ENCODE results near the gene UBE2F. TPM values are rescaled to one million over a fixed set of nuclear protein-coding genes. Genes with fewer than 3 reads are reported as not detected.
"Not testable (repeated sequence)": the region's sequence is repeated elsewhere in the genome, so short reads cannot be mapped to it uniquely, and the experiment has no call there.

The UBE2F gene
- total RNA-seq, 1 experiment from 2014 or later = 116 TPM

DNA sequence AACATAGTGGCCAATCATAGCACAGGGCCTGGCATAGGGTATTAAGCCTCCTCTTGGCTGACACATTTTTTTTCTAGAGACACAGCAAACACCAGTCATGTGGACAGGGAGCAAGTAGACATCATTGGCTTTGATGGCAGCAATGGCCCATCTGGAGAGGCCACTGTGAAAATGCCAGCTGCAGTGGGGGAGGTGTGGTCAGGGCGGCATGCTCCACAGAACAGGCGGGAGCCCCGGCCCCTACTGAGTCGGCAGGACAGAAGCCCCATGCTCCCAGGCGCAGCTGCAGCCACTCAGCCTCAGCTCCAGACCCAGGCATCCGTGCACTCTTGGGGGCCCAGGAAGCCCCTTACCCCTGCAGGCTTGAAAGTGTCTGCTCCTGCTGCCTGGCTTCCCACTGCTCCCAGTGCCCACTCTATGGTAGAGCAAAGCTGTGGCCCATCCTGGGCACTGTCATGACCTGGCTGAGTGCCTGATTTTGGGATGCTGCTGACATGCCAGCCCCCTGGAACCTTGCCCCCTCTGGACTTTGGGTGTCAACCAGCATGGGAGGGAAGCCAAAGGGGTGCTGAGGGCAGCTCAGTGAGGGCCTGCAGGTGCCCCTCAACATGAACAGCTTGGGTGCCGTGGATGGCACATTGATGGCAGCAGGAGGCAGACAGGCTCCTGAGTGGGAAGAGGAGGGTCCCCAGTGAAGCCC is 23.3 kb upstream of the UBE2F start:
- Mint-ChIP-seq H3K4me3 (ENCODE audit: unreplicated experiment) (no peak overlapping the region), H3K27me3 (ENCODE audit: insufficient read depth, unreplicated experiment) (no peaks in the 10 kb centered on the region), H3K9me3 (ENCODE audit: unreplicated experiment) (peaks cover 17% of the 10 kb centered on the region), H3K4me1 (ENCODE audit: insufficient read depth, unreplicated experiment) (peaks cover 23% of the 10 kb centered on the region), H3K27ac (ENCODE audit: low read depth, unreplicated experiment) (no peak overlapping the region), H3K36me3 (ENCODE audit: insufficient read depth, unreplicated experiment) (peaks cover 5% of the 10 kb centered on the region)
- BruUV-seq (replicated peaks) = no TSS peak
- ChIA-PET POLR2A (no interaction called here), CTCF (no interaction called here)
- intact Hi-C loops (cut with micrococcal nuclease) = no loop called here
- no peak for DNase-seq (ENCODE audit: unreplicated experiment)
- TF ChIP-seq, protein P1, sequence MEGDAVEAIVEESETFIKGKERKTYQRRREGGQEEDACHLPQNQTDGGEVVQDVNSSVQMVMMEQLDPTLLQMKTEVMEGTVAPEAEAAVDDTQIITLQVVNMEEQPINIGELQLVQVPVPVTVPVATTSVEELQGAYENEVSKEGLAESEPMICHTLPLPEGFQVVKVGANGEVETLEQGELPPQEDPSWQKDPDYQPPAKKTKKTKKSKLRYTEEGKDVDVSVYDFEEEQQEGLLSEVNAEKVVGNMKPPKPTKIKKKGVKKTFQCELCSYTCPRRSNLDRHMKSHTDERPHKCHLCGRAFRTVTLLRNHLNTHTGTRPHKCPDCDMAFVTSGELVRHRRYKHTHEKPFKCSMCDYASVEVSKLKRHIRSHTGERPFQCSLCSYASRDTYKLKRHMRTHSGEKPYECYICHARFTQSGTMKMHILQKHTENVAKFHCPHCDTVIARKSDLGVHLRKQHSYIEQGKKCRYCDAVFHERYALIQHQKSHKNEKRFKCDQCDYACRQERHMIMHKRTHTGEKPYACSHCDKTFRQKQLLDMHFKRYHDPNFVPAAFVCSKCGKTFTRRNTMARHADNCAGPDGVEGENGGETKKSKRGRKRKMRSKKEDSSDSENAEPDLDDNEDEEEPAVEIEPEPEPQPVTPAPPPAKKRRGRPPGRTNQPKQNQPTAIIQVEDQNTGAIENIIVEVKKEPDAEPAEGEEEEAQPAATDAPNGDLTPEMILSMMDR (IDR thresholded peaks at IDR 0.05; ENCODE audit: unreplicated experiment) = no peak

DNA sequence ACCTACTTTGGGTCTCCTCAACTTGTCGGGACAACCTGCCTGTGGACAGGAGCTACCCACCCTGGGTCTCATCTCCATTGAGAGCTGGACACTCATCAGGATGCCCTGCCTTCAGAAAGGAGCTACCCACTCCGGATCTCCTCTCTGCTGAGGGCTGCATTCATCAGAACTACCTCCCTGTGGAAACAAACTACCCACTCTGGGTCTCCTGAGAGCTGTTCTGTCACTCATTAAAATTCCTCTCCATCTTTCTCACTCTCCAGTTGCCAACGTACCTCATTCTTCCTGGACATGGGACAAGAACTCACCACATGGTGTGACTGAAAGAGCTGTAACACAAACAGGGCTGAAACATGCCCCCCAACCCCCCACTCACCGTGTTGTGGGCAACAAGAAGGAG is 22.5 kb upstream of the UBE2F start:
- ChIA-PET POLR2A (no interaction called here), CTCF (interaction anchor here (0.8 kb wide), 1 partner anchor 13 kb away, joined by 3 read pairs; no protein-coding TSS in a partner anchor)
- TF ChIP-seq, protein P1 (IDR thresholded peaks at IDR 0.05; ENCODE audit: unreplicated experiment) = no peak
- Mint-ChIP-seq H3K4me1 (ENCODE audit: insufficient read depth, unreplicated experiment) (peaks cover 18% of the 10 kb centered on the region), H3K36me3 (ENCODE audit: insufficient read depth, unreplicated experiment) (peaks cover 5% of the 10 kb centered on the region), H3K4me3 (ENCODE audit: unreplicated experiment) (no peak overlapping the region), H3K27me3 (ENCODE audit: insufficient read depth, unreplicated experiment) (no peaks in the 10 kb centered on the region), H3K27ac (ENCODE audit: low read depth, unreplicated experiment) (no peak overlapping the region), H3K9me3 (ENCODE audit: unreplicated experiment) (peaks cover 17% of the 10 kb centered on the region)
- DNase-seq (ENCODE audit: unreplicated experiment) = no peak
- BruUV-seq (replicated peaks) = no TSS peak
- intact Hi-C loops (cut with micrococcal nuclease) = no loop called here

DNA sequence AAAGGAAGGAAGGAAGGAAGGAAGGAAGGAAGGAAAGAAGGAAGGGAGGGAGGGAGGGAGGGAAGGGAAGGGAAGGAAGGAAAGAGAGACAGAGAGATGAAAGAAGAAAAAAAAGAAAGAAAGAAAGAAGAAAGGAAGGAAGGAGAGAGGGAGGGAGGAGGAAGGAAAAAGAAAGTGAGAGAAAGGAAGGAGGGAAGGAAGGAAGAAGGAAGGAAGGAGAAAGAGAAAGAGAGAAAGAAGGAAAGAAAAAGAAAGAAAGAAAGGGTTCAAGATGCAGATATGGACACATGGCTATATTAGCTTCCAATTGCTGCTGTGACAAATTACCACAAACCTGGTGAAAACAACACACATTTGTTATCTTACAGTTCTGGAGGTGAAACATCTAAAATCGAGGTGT is 20.4 kb upstream of the UBE2F start:
- Mint-ChIP-seq H3K36me3 (ENCODE audit: insufficient read depth, unreplicated experiment) (peaks cover 5% of the 10 kb centered on the region), H3K27ac (ENCODE audit: low read depth, unreplicated experiment) (no peak overlapping the region), H3K4me1 (ENCODE audit: insufficient read depth, unreplicated experiment) (peaks cover 6% of the 10 kb centered on the region), H3K4me3 (ENCODE audit: unreplicated experiment) (no peak overlapping the region), H3K9me3 (ENCODE audit: unreplicated experiment) (peaks cover 17% of the 10 kb centered on the region), H3K27me3 (ENCODE audit: insufficient read depth, unreplicated experiment) (no peaks in the 10 kb centered on the region)
- DNase-seq (ENCODE audit: unreplicated experiment) = no peak
- TF ChIP-seq, protein P1 (IDR thresholded peaks at IDR 0.05; ENCODE audit: unreplicated experiment) = no peak
- intact Hi-C loops (cut with micrococcal nuclease) = no loop called here
- CTCF ChIA-PET = interaction anchor here (1.8 kb wide), 1 partner anchor 23 kb away, joined by 4 read pairs; no protein-coding TSS in a partner anchor
- POLR2A ChIA-PET = no interaction called here
- no TSS peak for BruUV-seq (replicated peaks)

DNA sequence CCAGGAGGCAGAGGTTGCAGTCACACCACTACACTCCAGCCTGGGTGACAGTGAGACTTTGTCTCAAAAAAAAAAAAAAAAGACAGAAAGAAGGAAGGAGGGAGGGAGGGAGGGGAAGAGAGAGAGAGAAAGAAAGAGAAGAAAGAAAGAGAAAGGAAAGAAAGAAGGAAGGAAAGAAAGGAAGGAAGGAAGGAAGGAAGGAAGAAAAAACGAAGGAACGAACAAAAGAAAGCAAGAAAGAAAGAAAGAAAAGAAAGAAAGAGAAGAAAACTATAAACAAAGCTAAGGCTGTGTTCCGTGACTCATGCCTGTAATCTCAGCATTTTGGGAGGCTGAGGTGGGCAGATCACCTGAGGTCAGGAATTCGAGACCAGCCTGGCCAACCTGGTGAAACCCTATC is 15.5 kb upstream of the UBE2F start:
- H3K4me1 Mint-ChIP-seq (ENCODE audit: insufficient read depth, unreplicated experiment); H3K27me3 Mint-ChIP-seq (ENCODE audit: insufficient read depth, unreplicated experiment); CTCF ChIA-PET; intact Hi-C loops (cut with micrococcal nuclease); H3K36me3 Mint-ChIP-seq (ENCODE audit: insufficient read depth, unreplicated experiment); H3K9me3 Mint-ChIP-seq (ENCODE audit: unreplicated experiment); DNase-seq (ENCODE audit: unreplicated experiment); H3K27ac Mint-ChIP-seq (ENCODE audit: low read depth, unreplicated experiment); H3K4me3 Mint-ChIP-seq (ENCODE audit: unreplicated experiment); BruUV-seq (replicated peaks): not testable (repeated sequence)
- POLR2A ChIA-PET = interaction anchor here (0.7 to 2.1 kb wide), 3 partner anchors 13 to 87 kb away, joined by 3 to 7 read pairs (median 3); no protein-coding TSS in a partner anchor

Measured in MCF 10A (cell line).